DLD1 (cell line): Measurements from ENCODE around the gene FLG2.

Source experiments
- in situ Hi-C: cut with HindIII; loops from 2 replicates; pipeline ENCODE4 v1.10.0; 2017; ENCODE audit warnings: low sequenced_read_pairs

FLG2 gene

DNA sequence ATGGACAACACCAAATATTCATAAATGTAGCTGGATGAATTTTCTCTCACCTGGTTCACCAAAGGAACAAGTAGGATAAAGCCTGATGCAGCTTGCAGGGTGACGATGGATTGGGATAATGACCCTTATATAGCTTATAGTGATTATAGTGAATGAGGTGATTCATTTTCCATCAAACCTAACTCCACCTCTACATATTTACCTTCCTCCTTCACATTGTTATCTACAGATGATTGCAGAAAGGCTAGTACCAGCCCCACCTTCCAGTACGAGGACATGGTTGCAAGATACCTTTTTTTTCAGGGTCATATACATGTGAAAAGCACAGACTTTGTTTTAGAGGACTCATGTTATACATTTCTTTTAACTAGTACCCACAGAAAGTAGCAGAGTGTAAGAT, at the start of gene FLG2:
Gene FLG2, minus strand, starts transcription at position 101 of the 400 bp plus-strand sequence. CDS start 1,122 bp downstream, outside the sequence.
- in situ Hi-C loops, result no loop called here

DNA sequence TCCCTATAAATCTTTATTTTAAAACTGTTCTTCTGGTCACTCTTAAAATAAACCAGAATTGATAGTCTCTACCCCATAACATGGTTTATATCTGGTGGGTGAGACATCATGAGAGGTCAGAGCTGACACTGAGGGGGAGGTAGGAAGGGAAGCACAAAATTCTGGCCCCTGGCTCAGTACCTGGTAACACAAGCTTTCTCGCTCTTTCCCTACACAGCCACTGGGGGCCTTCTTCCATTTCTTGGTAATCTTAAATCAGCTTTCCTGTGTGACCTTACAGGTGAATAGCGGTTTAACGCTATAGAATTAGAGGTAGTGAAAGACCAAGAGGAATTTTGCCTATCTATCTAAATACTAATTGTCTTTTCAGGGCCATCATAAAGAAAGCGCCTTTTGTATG, 48.9 kb upstream of the FLG2 start:
- in situ Hi-C loops, result no loop called here

DNA sequence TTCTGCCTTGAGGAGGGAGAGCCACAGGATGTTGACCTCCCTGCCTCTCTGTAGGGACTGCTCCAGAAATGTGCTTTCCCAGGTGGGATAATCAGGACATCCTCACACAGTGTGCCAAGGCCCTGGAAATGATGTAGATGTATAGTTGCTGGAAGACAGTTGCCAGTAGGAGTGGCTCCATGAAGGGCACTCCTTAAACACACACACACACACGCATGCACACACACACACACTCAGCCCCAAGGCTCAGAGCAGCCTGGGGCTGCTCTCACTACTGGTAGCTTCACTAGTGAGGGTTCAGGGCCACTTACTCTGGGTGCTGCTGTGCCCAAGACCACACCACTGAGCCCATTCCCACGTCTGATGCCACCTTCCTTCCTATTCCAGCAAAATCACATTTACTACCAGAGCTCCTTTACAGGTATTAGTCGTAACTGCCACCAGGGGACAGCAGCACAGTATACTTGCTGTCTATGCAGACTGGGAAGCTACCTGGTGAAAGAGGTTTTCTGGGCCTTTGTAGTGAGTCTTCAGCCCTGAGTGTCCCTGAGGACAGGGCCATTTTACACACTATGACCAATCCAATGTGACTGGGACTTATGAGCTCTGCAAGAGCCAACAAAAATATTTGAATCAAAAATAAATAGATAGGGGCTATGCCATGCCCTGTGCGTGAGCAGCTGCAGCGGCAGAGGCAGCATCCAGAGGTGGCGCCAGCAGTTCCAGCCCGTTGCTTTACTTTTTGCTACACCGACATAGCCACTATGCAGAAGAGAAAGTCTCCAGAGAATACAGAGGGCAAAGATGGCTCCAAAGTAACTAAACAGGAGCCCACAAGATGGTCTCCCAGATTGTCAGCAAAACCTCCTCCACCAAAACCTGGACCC, 39.2 kb upstream of the FLG2 start:
- in situ Hi-C loops, result no loop called here

DNA sequence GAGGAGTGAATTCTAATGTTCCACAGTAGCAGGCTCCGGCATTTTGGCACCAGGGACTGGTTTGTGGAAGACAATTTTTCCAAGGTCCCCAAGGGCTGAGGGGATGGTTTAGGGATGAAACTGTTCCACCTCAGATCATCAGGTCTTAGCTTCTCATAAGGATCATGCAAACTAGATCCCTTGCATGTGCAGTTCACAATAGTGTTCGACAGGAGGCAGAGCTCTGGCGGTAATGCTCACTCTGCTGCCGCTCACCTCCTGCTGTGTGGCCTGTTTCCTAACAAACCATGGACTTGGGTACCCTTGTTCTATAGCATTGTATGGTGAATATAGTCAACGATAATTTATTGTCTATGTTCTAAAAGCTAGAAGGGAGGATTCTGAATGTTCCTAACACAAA, 37.7 kb upstream of the FLG2 start:
- in situ Hi-C loops, result no loop called here

DNA sequence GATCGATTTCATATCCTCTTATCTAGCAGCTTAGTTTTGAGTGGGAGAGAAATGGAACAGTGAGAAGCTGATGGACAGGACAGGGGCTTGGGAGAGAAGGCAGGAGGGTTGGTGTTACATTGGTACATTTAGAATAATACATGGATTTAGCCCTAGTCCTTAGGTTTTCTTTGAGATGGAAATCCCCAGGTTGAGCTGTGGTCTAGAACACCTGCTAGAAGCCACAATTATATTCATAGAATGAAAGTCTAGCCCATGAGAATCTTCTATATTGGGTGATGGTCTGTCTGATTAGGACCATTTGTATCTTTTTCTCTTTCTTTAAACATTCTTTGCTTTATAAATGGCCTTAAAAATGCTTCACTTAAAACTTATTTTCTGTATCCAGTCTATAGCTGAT, 34.3 kb upstream of the FLG2 start:
- in situ Hi-C loops, result no loop called here

DNA sequence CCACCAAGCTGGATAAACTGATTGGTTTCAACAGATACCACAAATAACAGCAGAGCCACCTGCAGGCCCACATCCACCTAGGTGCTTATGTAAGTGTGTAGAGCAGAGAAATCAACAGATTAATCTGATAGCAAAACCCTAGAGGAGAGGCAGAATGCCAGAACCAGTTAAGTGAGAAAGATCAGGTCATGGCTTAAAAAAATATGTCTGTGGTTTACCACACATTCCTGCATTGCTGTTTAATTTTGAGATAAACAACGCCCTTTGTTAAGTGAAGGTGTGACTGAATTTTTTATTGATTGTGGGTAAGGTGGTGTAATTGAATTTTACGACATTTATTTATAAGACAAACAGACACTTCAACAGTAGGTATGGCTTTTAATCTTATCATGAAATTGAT, 33.1 kb upstream of the FLG2 start:
- in situ Hi-C loops, result no loop called here

DNA sequence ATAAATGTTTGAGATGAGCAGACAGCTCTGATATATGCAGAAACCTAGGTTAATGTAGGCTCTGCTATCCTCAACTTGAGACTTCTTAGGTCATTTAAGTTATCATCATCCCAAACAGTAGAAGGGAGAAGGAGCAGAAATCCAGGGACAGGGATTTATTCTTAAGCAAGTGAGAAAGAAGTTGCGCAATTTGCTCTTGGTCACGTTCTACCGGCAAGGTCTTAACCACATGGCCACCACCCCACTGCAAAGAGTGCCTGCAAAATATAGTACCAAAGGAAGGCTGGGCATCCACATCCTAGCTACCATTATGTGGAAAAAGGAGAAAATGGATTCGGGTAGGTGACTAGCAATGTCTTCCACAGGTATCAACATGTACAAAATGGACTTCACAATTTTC, 29.1 kb upstream of the FLG2 start:
- in situ Hi-C loops, result no loop called here

DNA sequence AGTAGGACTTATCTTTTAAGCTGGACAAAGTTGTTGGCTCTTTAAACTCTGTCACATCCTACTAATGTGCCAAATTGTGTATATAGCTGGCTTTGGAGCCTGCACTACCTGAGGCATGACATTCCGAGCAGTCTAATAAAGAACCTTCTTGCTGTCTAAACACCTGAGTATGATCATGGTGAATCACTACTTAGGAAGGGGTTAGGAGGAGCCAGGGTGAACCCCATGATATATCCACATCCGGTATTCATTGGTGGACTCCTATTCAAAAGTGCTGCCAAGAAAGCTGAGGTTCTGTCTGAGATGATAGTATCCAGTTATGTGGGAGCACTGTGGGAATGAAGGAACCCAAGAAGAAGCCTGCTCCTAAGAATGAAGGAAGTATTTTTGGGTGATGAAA, 27.1 kb upstream of the FLG2 start:
- in situ Hi-C loops, result no loop called here

DNA sequence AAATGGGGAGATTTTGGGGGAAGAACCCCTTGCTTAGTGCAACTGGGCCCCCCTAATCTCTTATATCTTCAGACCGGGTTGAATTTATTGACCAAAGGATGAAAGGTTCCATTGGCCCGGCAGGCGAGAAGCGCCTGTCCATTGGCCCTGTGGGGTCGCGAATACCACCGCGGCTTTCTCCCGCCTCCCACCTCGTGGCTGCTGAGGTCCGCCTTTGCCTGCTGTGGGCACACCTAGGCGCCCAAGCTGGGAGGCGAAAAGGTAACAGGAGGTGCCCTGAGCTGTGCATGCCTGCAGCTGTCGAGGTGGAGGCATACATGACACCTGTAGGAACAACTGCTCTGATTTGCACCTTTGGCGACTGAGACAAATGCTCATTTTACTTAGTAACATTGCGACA, 21.1 kb upstream of the FLG2 start:
- in situ Hi-C loops, result no loop called here

DNA sequence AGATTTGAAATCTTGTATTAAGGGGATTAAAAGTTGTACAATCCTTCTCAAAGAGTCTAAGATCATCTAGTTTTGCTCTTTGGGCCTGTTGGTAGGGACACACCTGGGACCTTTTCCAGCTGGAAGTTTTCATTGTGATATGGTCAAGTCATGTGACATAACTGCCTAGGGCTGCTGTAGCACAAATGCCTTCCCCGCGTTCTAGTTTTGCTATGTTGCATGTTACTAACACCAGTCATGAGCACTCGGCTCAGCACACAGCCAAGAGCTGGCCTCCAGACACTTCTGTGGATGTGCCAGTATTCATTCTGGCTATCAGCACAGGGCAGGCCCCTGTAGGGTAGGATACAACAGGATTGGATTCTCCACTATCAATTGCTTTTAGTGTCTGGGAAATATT, 14.6 kb upstream of the FLG2 start:
- in situ Hi-C loops, result no loop called here

DNA sequence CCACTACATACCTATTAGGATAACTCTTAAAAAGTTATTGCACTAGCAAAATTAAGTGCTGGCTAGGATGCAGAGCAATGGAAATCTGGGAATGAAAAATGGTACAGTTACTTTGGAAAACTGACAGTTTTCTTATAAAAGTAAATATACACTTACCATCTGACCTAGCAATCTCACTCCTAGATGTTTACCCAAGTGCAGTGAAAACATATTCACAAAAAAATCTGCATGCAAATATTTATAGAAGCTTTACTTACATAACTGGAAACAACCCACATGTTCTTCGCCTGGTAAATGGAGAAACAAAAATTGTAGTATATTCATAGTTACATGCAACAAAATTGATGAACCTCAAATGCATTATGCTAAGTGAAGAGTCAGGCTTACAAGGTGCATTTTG, 12.9 kb upstream of the FLG2 start:
- in situ Hi-C loops, result no loop called here

DNA sequence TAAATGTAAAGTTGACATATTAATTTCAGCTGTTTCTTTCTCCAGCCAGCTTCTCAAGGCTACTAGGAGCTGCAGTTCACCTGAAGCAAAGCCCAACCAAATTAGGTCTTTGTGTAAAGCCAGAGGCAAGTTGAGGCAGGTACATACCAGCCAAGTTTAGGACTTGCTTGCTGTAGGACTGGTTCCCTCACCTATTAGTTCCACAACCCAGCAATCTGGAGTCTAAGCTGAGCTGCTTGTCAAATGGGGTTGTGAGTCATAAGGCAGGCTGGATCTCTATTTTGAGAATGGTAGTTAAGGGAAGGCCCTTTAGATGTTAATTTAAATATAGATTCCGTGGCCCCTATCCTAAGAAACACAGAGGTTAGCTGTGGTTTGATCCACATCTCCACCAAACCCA, 7.6 kb upstream of the FLG2 start:
- in situ Hi-C loops, result loop anchor here (5.0 kb wide), 1 partner anchor 35 kb away; no protein-coding TSS in a partner anchor

DNA sequence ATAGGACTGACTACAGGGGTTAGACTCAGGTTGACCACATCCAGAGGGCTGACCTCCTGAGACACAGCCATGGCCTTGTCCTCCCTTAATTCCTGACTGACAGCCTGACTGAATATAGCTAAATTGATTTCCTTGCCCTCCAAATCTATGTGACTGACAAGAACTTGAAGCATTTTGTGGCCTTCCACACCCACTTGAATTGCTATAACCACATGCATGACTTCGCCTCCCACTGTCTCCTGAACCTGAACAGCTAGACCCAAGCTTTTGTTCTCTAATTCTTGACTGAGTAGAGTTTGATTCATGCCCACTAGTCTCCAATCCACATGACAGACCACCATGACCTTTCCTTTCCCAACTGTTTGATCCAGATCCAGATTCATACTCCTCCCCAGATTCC, 3.1 kb downstream of the FLG2 start:
- in situ Hi-C loops, result no loop called here

DNA sequence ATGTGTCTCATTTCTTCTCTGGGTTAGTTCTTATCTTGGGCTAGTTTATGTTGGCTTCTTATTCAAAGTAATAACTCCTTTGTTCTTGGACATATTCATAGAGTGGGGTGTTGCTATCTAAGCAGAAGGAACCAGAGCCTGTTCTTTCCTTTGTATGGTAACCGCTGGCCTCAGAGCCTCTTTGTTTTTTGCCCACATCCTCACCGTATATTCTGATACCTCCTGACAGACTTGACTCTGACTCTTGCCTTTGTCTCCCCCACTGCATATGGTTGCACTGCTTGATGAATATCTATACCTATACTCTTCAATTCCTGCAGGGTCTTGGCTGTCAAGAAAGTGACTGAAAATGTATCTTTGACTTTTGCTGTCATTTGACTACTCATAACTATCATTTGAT, 10.2 kb downstream of the FLG2 start:
- in situ Hi-C loops, result no loop called here

DNA sequence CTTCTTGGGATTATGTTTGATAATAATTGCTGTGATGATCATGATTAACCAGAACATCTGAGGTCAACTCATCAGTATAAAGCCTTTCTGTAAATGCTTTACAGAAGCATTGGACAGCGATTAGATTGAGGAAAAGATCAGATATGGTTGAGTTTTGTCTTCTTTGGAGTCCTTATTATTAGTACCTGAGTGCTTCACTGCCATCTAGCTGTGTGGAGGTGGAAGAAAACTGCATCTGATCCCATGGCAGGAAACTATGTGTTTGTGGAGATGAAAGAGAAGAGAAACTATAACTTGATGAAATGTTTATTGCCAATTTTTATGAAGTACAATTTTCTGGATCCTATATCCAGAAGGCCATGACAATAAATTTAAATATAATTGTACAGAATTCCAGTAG, 11.4 kb downstream of the FLG2 start:
- in situ Hi-C loops, result no loop called here

DNA sequence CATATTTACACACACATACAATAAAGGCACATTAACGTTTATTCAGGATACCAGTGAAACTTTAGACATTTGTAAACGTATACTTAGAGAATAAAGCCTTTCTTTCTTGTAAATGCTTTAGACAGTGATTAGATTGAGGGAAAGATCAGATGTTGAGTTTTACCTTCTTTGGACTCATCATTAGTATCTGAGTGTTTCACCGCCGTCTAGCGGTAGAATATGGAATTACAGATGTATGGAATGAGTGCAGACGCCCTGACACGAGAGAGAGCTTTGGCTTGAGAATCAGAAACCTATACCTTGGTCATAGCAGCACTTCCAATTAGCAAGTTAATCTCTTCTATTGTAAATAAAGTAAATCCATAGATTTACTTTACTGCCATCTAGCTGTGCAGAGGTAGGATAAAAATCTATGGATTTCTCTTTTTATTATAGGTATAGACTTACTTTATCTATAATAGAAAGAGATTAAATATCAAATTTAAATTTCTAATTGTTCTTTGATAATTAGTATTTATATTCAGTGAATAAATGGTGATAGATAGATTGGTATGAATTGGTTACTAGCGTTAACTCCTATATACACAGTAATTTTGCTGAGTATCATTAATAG, 12.6 kb downstream of the FLG2 start:
- in situ Hi-C loops, result no loop called here

DNA sequence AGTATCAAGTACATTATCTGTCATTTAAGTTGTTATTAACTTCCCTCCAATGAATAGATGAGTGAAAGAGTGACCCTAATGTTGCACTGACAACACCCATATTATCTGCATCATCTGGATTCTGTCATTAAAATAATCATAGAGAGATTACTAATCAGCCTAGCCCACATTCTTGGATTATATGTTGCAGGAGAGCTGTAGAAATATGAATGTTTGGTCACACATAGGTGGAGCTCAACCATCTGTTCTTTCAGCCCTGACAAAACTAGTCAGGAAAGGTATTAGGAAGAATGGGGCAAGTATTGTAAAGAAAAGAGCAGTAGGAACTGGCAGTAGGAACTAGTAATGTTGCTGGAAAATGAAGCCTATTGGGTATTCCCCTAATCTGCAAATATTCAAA, 15.4 kb downstream of the FLG2 start:
- in situ Hi-C loops, result no loop called here

DNA sequence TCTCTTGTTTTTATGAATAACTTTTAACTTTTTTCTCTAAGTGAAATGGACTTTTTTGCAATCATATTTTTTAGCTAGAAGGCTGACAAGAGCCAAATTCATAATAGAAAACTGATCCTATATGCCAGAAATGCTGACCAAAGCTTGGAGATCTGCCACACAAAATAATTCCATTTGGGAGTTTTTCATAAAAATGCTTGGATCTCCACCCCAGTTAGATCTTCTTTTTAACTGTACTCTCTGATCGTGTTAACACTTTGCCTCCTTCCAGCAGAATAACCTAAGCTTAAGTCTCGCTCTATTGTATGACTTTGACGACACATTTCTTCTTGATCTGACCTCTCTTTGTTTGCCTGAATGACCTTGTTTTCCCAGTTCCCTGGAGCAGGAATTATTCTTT, 16.8 kb downstream of the FLG2 start:
- in situ Hi-C loops, result no loop called here

DNA sequence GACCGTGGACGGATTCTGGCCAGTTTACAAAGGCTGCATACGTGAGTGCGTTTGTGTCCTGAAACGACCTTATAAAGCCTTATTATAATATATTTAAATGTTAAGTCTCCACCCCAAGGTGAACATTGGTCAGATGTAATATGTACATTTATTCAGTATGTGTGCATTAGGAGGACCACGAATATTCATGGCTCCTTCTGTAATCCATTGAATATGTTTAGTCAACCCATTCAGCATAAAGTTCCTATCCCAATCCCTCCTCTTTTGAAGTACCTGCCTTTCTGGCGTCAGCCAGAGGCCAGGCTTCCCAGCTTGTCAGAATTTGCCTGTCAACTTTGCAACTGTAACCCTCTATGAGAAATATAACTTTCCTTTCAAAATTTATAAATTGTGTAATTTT, 24.4 kb downstream of the FLG2 start:
- in situ Hi-C loops, result no loop called here

DNA sequence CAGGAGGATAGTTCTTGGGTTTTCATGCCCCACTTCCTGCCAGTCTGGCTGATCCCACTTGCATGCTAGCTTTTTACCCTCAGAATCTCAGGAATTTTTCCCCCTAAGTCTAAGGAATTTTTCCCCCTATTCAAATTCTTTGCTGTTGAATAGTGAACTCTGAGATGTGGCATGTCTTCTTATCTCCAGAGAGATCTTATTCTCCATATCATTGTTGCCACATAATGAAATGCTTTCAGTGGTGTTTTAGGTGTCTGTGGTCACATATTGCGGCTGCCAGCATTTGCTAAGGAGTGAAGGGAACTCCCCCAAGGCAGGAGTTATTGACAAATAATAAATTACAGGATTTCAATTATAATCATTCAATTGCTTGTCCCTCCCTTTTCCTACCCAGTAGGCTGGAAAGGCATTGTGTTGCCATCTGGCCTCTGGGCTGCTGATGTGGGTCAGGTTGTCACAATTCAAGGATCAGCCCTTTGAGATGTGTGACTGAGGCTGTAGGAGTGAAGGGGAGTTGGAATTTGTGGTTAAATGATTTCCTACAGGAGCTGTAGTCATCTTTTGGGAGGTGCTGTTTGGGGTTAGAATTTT, 30.9 kb downstream of the FLG2 start:
- in situ Hi-C loops, result no loop called here

DNA sequence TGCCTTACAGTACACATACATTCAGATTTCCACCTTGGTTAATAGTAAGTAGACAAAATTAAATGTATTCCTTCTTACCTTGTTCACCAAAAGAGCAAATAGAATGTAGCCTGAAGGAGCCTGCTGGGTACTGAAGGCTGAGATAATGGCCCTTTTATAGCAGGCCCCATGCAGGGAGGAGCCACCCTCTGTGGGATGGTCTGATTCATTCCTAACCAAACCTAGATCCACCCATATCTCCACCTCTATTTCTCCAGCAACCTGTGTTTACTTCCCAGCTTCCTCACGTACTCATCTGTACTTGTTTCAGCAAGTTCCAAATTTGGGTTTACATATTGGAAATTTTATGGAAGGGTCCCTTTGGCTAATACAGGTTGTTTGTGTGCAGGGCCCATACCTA, 34.7 kb downstream of the FLG2 start, which contains the start of gene FLG:
Gene FLG, minus strand, starts transcription at position 129 of the 400 bp plus-strand sequence. CDS start 9,783 bp downstream, outside the sequence.
- in situ Hi-C loops, result no loop called here

DNA sequence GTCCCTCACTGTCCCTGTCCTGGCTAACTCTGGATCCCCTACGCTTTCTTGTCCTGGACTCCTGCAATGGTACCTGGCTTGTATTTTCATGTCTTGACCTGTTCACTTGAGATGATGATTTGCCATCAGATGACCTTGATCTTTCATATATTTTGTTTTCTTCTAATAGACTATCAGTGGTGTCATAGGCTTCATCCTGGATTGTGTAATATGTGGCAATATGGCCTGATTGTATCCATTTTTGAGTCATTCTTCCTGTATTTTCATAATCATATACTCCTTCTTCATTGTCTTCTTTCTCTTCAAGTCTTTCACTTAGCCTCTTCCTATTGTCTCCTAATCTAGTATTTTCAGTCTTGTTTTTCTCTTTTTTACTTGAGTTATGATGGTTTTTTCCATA, 45.8 kb downstream of the FLG2 start:
- in situ Hi-C loops, result no loop called here
